HCT116 (cell line): Measurements from ENCODE around the gene GALNT16.

Experiments
- EGR1 ChIP-seq: IDR thresholded peaks from 2 replicates; pipeline ENCODE4 v1.6.1; 2012; ENCODE audit warnings: low read depth
- EZH2 ChIP-seq: fragments of 200-600 bp; sonication (generic); IDR thresholded peaks from 2 replicates; pipeline ENCODE4 v1.6.1; 2017; ENCODE audit warnings: antibody characterized with exemption, mixed run types
- EZH2phosphoT487 ChIP-seq: fragments of 200-600 bp; IDR thresholded peaks from 2 replicates; pipeline ENCODE4 v1.6.1; 2018; ENCODE audit warnings: antibody characterized with exemption, borderline replicate concordance
- POLR2A ChIP-seq: IDR thresholded peaks from 2 replicates; pipeline ENCODE4 v1.7.0; 2011; ENCODE audit warnings: borderline replicate concordance; ENCODE audit not compliant: insufficient read depth, insufficient read length; ENCODE audit errors: extremely low read depth
- POLR2AphosphoS5 ChIP-seq: IDR thresholded peaks from 2 replicates; pipeline ENCODE4 v1.6.1; 2011; ENCODE audit warnings: mild to moderate bottlenecking, low read depth, low read length, moderate library complexity
- RAD21 ChIP-seq: IDR thresholded peaks from 2 replicates; pipeline ENCODE4 v1.6.1; 2012; ENCODE audit warnings: low read depth, mild to moderate bottlenecking
- SRF ChIP-seq: IDR thresholded peaks from 2 replicates; pipeline ENCODE4 v1.6.1; 2012; ENCODE audit warnings: low read depth
- TCF7L2 ChIP-seq: IDR thresholded peaks from 2 replicates; pipeline ENCODE4 v1.7.0; 2011; ENCODE audit warnings: borderline replicate concordance, inconsistent platforms; ENCODE audit not compliant: insufficient read depth, insufficient read length; ENCODE audit errors: extremely low read depth
- YY1 ChIP-seq: IDR thresholded peaks from 2 replicates; pipeline ENCODE4 v1.6.1; 2011; ENCODE audit warnings: low read length, low read depth, moderate library complexity, mild to moderate bottlenecking; ENCODE audit not compliant: insufficient replicate concordance; ENCODE audit errors: extremely low read depth
- ZFX ChIP-seq: fragments of 450-650 bp; IDR thresholded peaks from 2 replicates; pipeline ENCODE4 v1.6.1; 2017
- ZNF274 ChIP-seq: fragments of 200-500 bp; sonication (Bioruptor generic); IDR thresholded peaks from 2 replicates; pipeline ENCODE4 v1.6.1; 2014; ENCODE audit warnings: mild to moderate bottlenecking, low read depth, low read length, inconsistent platforms
- TF ChIP-seq, protein P1 (sequence below): IDR thresholded peaks from 2 replicates; pipeline ENCODE4 v1.6.1; 2012; ENCODE audit warnings: low read depth
- TF ChIP-seq, protein P2 (sequence below), 3 experiments: fragments of 200-600 bp in 1 of 3; sonication (generic) in 1 of 3; IDR thresholded peaks in 2 of 3; conservative IDR thresholded peaks in 1 of 3; 2 replicates each; pipeline ENCODE4 v1.5.1; 2012 to 2017; ENCODE audit warnings: low read depth in 2 of 3, low read length in 2 of 3, antibody characterized with exemption in 1 of 3, borderline replicate concordance in 1 of 3, control low read depth in 1 of 3, mild to moderate bottlenecking in 1 of 3, mixed read lengths in 1 of 3, mixed run types in 1 of 3, moderate library complexity in 1 of 3; ENCODE audit not compliant: insufficient read depth in 1 of 3
- TF ChIP-seq, protein P3 (sequence below): IDR thresholded peaks from 2 replicates; pipeline ENCODE4 v1.6.1; 2012

DNA sequence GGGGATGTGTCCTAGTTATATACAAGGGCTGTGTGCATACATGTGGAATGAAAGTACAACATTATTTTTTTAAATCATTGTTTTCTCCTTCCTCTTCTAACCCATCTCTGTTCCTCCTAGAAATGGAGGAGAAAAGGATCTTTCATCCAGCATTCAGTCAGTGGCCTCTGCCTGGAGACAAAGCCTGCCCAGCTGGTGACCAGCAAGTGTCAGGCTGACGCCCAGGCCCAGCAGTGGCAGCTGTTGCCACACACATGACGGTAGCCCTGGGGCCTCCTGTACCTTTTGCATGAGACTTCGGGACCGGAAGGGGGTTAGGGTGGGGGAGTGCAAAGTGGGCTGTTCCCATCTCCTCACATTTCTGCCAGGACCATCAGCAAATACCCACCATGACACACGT is 92.0 kb downstream of the GALNT16 start:
- no peak for TF ChIP-seq POLR2AphosphoS5
- TF ChIP-seq, protein P1, sequence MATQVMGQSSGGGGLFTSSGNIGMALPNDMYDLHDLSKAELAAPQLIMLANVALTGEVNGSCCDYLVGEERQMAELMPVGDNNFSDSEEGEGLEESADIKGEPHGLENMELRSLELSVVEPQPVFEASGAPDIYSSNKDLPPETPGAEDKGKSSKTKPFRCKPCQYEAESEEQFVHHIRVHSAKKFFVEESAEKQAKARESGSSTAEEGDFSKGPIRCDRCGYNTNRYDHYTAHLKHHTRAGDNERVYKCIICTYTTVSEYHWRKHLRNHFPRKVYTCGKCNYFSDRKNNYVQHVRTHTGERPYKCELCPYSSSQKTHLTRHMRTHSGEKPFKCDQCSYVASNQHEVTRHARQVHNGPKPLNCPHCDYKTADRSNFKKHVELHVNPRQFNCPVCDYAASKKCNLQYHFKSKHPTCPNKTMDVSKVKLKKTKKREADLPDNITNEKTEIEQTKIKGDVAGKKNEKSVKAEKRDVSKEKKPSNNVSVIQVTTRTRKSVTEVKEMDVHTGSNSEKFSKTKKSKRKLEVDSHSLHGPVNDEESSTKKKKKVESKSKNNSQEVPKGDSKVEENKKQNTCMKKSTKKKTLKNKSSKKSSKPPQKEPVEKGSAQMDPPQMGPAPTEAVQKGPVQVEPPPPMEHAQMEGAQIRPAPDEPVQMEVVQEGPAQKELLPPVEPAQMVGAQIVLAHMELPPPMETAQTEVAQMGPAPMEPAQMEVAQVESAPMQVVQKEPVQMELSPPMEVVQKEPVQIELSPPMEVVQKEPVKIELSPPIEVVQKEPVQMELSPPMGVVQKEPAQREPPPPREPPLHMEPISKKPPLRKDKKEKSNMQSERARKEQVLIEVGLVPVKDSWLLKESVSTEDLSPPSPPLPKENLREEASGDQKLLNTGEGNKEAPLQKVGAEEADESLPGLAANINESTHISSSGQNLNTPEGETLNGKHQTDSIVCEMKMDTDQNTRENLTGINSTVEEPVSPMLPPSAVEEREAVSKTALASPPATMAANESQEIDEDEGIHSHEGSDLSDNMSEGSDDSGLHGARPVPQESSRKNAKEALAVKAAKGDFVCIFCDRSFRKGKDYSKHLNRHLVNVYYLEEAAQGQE = no peak
- TF ChIP-seq, protein P2, sequence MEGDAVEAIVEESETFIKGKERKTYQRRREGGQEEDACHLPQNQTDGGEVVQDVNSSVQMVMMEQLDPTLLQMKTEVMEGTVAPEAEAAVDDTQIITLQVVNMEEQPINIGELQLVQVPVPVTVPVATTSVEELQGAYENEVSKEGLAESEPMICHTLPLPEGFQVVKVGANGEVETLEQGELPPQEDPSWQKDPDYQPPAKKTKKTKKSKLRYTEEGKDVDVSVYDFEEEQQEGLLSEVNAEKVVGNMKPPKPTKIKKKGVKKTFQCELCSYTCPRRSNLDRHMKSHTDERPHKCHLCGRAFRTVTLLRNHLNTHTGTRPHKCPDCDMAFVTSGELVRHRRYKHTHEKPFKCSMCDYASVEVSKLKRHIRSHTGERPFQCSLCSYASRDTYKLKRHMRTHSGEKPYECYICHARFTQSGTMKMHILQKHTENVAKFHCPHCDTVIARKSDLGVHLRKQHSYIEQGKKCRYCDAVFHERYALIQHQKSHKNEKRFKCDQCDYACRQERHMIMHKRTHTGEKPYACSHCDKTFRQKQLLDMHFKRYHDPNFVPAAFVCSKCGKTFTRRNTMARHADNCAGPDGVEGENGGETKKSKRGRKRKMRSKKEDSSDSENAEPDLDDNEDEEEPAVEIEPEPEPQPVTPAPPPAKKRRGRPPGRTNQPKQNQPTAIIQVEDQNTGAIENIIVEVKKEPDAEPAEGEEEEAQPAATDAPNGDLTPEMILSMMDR (IDR thresholded peaks at IDR 0.05 in 2 of 3, conservative IDR thresholded peaks at IDR 0.05 in 1 of 3; ENCODE audit: borderline replicate concordance in 1 of 3, insufficient read depth in 1 of 3, low read depth in 2 of 3, low read length in 2 of 3) = no peak
- no peak for TF ChIP-seq POLR2A
- TF ChIP-seq EZH2phosphoT487 = no peak
- no peak for TF ChIP-seq EGR1
- TF ChIP-seq ZNF274 = no peak
- TF ChIP-seq EZH2 = no peak
- no peak for TF ChIP-seq RAD21
- no peak for TF ChIP-seq ZFX
- TF ChIP-seq, protein P3, sequence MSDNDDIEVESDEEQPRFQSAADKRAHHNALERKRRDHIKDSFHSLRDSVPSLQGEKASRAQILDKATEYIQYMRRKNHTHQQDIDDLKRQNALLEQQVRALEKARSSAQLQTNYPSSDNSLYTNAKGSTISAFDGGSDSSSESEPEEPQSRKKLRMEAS = no peak
- no peak for TF ChIP-seq SRF
- no peak for TF ChIP-seq YY1
- TF ChIP-seq TCF7L2 = no peak
